HuH-7 (cell line): ENCODE measurements around the gene MRPS6.

Experiments used
- DNase-seq: peaks from one replicate; pipeline ENCODE4 v3.0.0; 2011; ENCODE audit warnings: low spot score

MRPS6 gene

GRCh38 chr21:34071683-34072082, 1.7 kb upstream of the MRPS6 start:
- DNase-seq: no peak

- no peak for DNase-seq
Observed at GRCh38 chr21:34072145-34073031, 990 bp upstream of the MRPS6 start.

- peak; percentile 26 for DNase-seq
Observed at GRCh38 chr21:34073749-34074282, 438 bp downstream of the MRPS6 start.

GRCh38 chr21:34074283-34075090, 1.1 kb downstream of the MRPS6 start:
- no peak for DNase-seq

- DNase-seq: no peak
Observed at GRCh38 chr21:34075091-34075425, 1.7 kb downstream of the MRPS6 start.

- DNase-seq: no peak
Observed at GRCh38 chr21:34075760-34076660, 2.6 kb downstream of the MRPS6 start.

- DNase-seq: no peak
Observed at GRCh38 chr21:34076835-34077234, 3.5 kb downstream of the MRPS6 start.

- DNase-seq: no peak
Observed at GRCh38 chr21:34077888-34078287, 4.5 kb downstream of the MRPS6 start.

- DNase-seq: no peak
Observed at GRCh38 chr21:34078915-34079314, 5.5 kb downstream of the MRPS6 start.

GRCh38 chr21:34080710-34081109, 7.3 kb downstream of the MRPS6 start:
- DNase-seq: no peak

- no peak for DNase-seq
Observed at GRCh38 chr21:34082769-34083168, 9.4 kb downstream of the MRPS6 start.

GRCh38 chr21:34083357-34083756, 10.0 kb downstream of the MRPS6 start:
- no peak for DNase-seq

GRCh38 chr21:34085129-34085528, 11.8 kb downstream of the MRPS6 start:
- DNase-seq: no peak

GRCh38 chr21:34086887-34087306, 13.5 kb downstream of the MRPS6 start:
- DNase-seq: no peak

- DNase-seq: no peak
Observed at GRCh38 chr21:34088752-34089151, 15.4 kb downstream of the MRPS6 start.

GRCh38 chr21:34091032-34091431, 17.7 kb downstream of the MRPS6 start:
- DNase-seq: no peak

- no peak for DNase-seq
Observed at GRCh38 chr21:34091607-34092006, 18.2 kb downstream of the MRPS6 start.

- no peak for DNase-seq
Observed at GRCh38 chr21:34092262-34092921, 19.0 kb downstream of the MRPS6 start.

- DNase-seq: no peak
Observed at GRCh38 chr21:34093083-34093482, 19.7 kb downstream of the MRPS6 start.

- DNase-seq: no peak
Observed at GRCh38 chr21:34094949-34095348, 21.6 kb downstream of the MRPS6 start.

- no peak for DNase-seq
Observed at GRCh38 chr21:34097442-34097841, 24.1 kb downstream of the MRPS6 start.
